ENCODE data around the gene EFNB3. TPM values are rescaled to one million over a fixed set of nuclear protein-coding genes. Genes with fewer than 3 reads are reported as not detected.

EFNB3 gene
- total RNA-seq, 2 experiments from 2014 or later = not detected

- Histone ChIP-seq H3K27me3 (ENCODE audit: control insufficient read depth in 1 of 2, insufficient read depth in 2 of 2, low read length in 2 of 2) (peaks cover 46 to 53% of the 10 kb centered on the region in 2 experiments), H3K9me3 (ENCODE audit: control insufficient read depth in 1 of 2, insufficient read depth in 1 of 2, low read length in 2 of 2) (peaks cover 0 to 17% of the 10 kb centered on the region in 2 experiments), H3K4me3 (ENCODE audit: low read length) (no peak overlapping the region), H3K27ac (ENCODE audit: low read depth in 1 of 2, low read length in 2 of 2) (no peak overlapping the region), H3K4me1 (ENCODE audit: insufficient read depth, low read length) (peaks cover 20% of the 10 kb centered on the region), H3K36me3 (ENCODE audit: insufficient read depth, low read length) (peaks cover 22% of the 10 kb centered on the region)
- H3K9me3 Mint-ChIP-seq = no peaks in the 10 kb centered on the region
- DNase-seq (no peak), ATAC-seq (ENCODE audit: poor library complexity) (no peak)
- H3K4me1 Mint-ChIP-seq (ENCODE audit: low read depth) = peaks cover 14% of the 10 kb centered on the region
- H3K4me3 Mint-ChIP-seq = no peak overlapping the region
- TF ChIP-seq CTCF (IDR thresholded peaks at IDR 0.05) = no peak
- H3K27ac Mint-ChIP-seq = no peak overlapping the region
- peaks cover 40% of the 10 kb centered on the region for H3K36me3 Mint-ChIP-seq (ENCODE audit: low read depth)
- ChIA-PET CTCF (no interaction called here), POLR2A (interaction anchor here (0.8 kb wide), 1 partner anchor 15 kb away, joined by 3 read pairs; the partner anchor contains the start of genes TP53 and WRAP53)
- H3K27me3 Mint-ChIP-seq = peaks cover 54% of the 10 kb centered on the region
- intact Hi-C loops (cut with DNase I, micrococcal nuclease) = no loop called here
These were observed 2.2 kb upstream of the EFNB3 start for GRCh38 chr17:7702776-7703175.

- Mint-ChIP-seq H3K27me3 (peaks cover 59% of the 10 kb centered on the region), H3K9me3 (no peaks in the 10 kb centered on the region), H3K4me3 (peak overlapping the region; percentile 34), H3K36me3 (ENCODE audit: low read depth) (peaks cover 34% of the 10 kb centered on the region), H3K4me1 (ENCODE audit: low read depth) (peaks cover 14% of the 10 kb centered on the region), H3K27ac (no peak overlapping the region)
- H3K36me3 ChIP-seq (ENCODE audit: insufficient read depth, low read length) = peaks cover 22% of the 10 kb centered on the region
- no peak overlapping the region for H3K27ac ChIP-seq (ENCODE audit: low read depth in 1 of 2, low read length in 2 of 2)
- DNase-seq (peak in 2 of 14 experiments; percentile 42 to 57), ATAC-seq (ENCODE audit: poor library complexity) (peak; percentile 42)
- H3K9me3 ChIP-seq (ENCODE audit: control insufficient read depth in 1 of 2, insufficient read depth in 1 of 2, low read length in 2 of 2) = peaks cover 0 to 17% of the 10 kb centered on the region in 2 experiments
- CTCF ChIA-PET = interaction anchor here (0.5 to 0.9 kb wide), 2 partner anchors 16 to 56 kb away, joined by 3 to 4 read pairs; partner anchors contain the start of gene TP53
- POLR2A ChIA-PET = interaction anchor here (1.6 kb wide), 1 partner anchor 16 kb away, joined by 4 read pairs; the partner anchor contains the start of gene WRAP53
- no peak overlapping the region for H3K4me3 ChIP-seq (ENCODE audit: low read length)
- peaks cover 49 to 57% of the 10 kb centered on the region in 2 experiments for H3K27me3 ChIP-seq (ENCODE audit: control insufficient read depth in 1 of 2, insufficient read depth in 2 of 2, low read length in 2 of 2)
- H3K4me1 ChIP-seq (ENCODE audit: insufficient read depth, low read length) = peaks cover 20% of the 10 kb centered on the region
- intact Hi-C loops (cut with DNase I, micrococcal nuclease) = no loop called here
- no peak for TF ChIP-seq CTCF (IDR thresholded peaks at IDR 0.05)
These were observed 1.2 kb upstream of the EFNB3 start for GRCh38 chr17:7703584-7704479.

- Histone ChIP-seq H3K36me3 (ENCODE audit: insufficient read depth, low read length) (peaks cover 19% of the 10 kb centered on the region), H3K27me3 (ENCODE audit: control insufficient read depth in 1 of 2, insufficient read depth in 2 of 2, low read length in 2 of 2) (peaks cover 49 to 57% of the 10 kb centered on the region in 2 experiments), H3K27ac (ENCODE audit: low read depth in 1 of 2, low read length in 2 of 2) (no peak overlapping the region), H3K4me3 (ENCODE audit: low read length) (no peak overlapping the region), H3K4me1 (ENCODE audit: insufficient read depth, low read length) (peaks cover 26% of the 10 kb centered on the region), H3K9me3 (ENCODE audit: control insufficient read depth in 1 of 2, insufficient read depth in 1 of 2, low read length in 2 of 2) (peaks cover 0 to 17% of the 10 kb centered on the region in 2 experiments)
- Mint-ChIP-seq H3K4me3 (peak overlapping the region; percentile 27), H3K4me1 (ENCODE audit: low read depth) (peaks cover 20% of the 10 kb centered on the region), H3K36me3 (ENCODE audit: low read depth) (peaks cover 28% of the 10 kb centered on the region), H3K27me3 (peaks cover 70% of the 10 kb centered on the region), H3K9me3 (no peaks in the 10 kb centered on the region), H3K27ac (no peak overlapping the region)
- TF ChIP-seq CTCF (IDR thresholded peaks at IDR 0.05) = no peak
- intact Hi-C loops (cut with DNase I, micrococcal nuclease) = no loop called here
- CTCF ChIA-PET = no interaction called here
- DNase-seq = no peak
- ATAC-seq (ENCODE audit: poor library complexity) = peak; percentile 32
- POLR2A ChIA-PET = no interaction called here
These were observed 560 bp downstream of the EFNB3 start for GRCh38 chr17:7705269-7706255.
